ENCODE measurements around the gene MYO7A. TPM values are rescaled to one million over a fixed set of nuclear protein-coding genes. Genes with fewer than 3 reads are reported as not detected.
A peak's percentile ranks its signal among the peaks of the same experiment; 100 is the strongest.

MYO7A gene
- 4.6 and 4.8 TPM in 2 replicates for total RNA-seq

DNA sequence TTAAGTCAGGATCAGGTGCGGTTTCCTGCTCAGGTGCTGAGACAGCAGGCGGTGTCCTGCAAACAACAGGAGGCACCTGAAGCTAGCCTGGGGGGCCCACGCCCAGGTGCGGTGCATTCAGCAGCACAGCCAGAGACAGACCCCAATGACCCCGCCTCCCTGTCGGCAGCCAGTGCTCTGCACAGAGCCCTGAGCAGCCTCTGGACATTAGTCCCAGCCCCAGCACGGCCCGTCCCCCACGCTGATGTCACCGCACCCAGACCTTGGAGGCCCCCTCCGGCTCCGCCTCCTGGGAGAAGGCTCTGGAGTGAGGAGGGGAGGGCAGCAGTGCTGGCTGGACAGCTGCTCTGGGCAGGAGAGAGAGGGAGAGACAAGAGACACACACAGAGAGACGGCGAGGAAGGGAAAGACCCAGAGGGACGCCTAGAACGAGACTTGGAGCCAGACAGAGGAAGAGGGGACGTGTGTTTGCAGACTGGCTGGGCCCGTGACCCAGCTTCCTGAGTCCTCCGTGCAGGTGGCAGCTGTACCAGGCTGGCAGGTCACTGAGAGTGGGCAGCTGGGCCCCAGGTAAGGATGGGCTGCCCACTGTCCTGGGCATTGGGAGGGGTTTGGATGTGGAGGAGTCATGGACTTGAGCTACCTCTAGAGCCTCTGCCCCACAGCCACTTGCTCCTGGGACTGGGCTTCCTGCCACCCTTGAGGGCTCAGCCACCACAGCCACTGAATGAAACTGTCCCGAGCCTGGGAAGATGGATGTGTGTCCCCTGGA, at the start of gene MYO7A:
Gene MYO7A (plus strand): TSS at position 327 of the 772 bp plus-strand sequence. CDS start 2,389 bp downstream, outside the sequence.
- DNase-seq (ENCODE audit: low read depth in 2 of 2), result peak in 1 of 2 donors; percentile 25

DNA sequence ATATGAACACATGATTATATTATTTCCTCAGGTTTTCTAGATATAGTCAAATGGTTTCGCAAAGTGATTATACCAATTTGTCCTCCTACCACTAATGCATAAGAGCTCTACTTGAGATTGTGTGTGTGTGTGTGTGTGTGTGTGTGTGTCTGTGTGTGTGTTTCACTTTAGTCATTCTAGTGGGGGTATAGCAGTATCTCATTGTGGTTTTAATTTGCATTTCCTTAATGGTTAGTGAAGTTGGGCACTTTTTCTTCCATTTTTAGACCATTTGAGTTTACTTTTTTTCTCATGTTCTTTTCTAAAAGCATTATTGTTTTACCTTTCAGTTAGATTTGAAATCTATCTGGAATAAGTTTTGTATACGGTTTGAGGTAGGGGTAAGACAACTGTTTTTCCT, 48.4 kb upstream of the MYO7A start:
- DNase-seq (ENCODE audit: low read depth in 2 of 2), result no peak

DNA sequence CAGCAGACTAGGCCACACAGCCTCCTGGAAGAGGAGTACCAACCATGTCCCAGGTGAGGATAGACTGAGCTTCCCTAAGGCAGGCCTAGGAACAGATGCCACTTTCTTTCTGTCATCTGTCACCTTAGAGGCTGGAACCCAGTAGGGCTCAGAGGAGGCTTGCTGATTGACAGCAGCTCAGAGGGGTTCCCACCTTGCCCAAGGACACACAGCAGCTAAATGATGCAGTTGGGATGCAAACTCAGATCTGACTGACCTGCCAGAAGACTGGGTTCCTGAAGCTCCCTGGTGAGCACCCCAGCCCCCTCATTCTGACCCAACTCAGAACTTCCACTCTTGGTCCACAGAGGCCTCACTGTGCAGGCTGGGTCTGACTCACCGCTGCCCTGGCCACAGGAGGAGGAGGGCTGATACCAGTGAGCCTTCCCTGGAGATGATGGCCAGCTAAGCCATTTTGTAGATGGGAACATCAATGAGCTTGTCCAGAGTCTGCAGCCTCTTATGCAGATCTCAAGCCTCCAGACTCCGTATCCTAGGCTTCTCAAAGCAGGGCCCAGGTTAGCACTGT, 47.3 kb upstream of the MYO7A start:
- DNase-seq (ENCODE audit: low read depth in 2 of 2), result peak in 1 of 2 donors; percentile 19

DNA sequence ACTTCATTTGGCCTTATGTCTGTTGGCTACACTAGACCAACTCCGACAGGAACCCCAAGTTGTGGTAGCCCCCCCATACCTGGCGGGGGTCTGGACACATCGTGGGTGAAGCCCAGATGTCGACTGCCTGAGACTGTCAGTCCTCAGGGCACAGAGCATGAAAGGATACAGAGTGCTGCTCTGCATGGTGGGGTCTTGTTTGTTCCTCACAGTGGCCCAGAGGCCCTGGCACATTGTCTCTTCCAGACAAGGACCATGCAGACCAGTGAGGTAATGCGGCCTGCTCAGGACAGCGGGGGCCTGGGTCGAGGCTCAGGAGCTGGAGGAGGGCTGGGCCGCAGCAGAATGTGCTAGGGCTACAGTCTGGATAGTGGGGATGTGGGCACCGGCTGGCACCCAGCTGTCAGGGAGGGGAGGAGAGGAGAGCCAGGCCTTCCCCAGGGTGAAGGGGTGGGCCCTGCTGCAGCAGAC, 46.6 kb upstream of the MYO7A start:
- no peak for DNase-seq (ENCODE audit: low read depth in 2 of 2)

DNA sequence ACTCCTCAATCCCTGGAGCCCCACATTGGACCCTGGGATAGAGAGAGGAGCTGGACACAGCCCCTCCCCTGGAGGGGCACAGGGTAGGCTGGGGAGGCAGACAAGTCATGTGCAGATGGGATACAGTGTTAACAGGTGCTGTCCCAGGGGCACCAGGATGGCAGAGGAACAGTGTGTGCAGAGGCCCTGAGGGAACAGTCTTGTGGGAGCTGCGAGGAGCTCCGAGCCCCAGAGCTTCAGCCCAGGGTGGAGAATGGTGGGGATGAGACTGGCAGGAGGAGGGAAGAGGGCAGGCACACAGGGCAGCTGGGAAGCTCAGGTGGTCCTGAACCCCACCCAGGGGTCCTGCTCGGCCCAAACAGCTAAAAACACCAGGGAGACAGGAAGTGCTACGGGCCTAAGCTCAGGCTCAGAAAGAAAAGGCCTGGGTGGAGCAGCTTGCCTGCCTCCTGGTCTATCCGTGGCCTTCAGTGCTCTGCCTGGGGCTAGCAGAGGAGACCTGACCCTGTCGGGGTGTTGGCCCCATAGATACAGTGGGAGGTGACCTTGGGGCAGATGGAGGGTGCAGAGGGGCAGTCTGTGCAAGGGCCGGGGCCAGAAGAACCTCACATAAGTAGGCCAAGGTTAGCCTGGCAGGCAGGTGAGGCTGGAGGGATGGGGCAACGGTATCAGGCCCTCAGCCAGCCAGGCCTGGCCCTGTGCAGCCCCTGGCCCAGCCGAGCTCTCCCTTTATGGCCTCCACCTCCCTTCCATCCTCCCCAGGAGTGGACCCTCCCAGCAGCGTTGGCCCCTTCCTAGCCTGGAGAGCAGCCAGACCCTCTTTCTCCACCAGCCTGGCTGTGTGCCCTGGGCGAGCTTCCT, 45.8 kb upstream of the MYO7A start:
- DNase-seq (ENCODE audit: low read depth in 2 of 2), result no peak

DNA sequence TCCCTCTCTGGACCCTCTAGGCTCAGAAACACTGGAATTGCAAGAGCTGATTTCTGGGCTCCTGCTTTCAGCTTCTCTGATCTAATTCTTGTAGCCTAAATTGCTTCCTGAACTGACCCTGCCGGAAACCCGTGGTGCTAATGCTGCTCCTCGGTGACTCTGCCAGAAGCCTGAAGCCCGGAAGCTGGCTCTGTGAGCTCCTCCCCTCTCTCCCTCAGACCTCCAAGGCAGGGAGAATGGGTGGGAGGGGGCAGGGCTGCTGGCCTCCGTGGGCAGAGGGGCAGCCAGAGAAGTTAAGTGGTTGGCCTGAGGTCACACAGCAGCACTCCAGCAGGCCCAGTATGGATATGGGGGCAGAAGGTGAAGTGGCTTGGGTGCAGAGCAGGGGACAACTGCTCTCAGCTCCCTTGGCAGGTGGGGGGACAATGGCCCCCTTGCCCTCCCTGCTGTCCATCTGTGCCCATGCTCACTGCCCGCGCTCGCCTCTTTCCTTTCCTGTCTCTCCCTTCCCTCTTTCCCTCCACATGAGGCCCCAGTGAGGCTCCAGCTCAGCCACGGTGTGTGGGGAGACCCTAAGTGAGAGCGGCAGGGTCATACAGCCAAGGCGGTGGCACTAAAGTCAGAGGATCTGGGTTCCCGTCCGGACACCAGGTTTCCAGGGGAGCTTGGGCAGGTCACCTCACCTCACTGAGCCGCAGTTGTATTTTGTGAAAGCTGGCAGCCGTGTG, 45.0 kb upstream of the MYO7A start:
- DNase-seq (ENCODE audit: low read depth in 2 of 2), result peak; percentile 19 to 74

DNA sequence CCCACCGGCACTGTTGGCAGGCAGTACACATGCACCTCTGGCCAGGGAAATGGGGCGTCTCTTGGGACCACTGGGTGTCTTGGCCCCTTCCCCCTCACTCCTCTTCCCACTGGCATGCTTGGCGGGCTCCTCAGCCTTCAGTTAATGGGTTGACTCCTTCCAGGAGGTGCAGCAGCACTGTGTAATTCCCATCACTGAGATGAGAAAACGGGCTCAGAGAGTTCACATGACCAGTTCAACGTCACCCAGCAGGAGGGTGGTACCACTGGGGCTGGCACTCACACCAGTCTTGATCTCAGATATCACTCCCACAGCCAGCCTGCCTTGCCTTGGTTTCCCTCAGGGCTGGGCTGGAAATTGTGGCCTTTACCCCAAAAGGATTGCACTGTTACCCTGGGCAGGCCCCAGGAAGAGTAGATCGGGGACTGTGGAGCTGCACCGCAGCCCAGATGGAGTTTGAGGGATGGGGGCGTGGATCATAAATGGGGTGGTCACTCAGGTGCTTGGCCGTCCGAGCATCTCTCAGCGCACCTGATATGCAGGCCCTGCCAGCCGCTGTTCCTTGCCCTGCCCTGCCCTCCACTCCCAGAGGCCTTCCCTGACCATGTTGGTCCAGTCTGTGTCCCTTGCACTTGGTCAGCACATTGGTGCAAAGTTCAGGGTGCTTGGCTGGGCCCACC, 44.3 kb upstream of the MYO7A start:
- DNase-seq (ENCODE audit: low read depth in 2 of 2), result no peak

DNA sequence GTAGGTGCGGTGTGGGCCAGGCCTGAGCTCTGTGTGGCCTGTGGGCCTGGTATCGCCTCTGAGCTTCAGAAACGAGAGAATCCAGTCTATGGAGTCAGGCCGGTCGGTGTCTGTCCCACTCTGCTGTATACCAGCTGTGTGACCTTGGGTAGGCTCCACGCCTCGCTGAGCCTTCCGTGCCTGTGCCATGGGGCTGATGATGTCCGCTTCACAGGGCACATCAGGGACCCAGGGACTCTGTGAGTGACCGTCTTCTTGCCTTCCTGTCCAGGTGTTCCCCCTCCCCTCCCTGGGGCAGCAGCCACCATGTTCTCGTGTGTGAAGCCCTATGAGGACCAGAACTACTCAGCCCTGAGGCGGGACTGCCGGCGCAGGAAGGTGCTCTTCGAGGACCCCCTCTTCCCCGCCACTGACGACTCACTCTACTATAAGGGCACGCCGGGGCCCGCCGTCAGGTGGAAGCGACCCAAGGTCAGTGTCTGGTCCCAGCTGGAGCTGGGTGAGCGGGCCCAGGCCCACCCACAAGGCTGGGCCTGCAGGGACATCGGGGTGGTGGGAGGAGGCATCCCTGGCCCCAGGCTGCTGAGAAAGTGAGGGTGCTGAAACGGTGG, 43.4 kb upstream of the MYO7A start:
- no peak for DNase-seq (ENCODE audit: low read depth in 2 of 2)

DNA sequence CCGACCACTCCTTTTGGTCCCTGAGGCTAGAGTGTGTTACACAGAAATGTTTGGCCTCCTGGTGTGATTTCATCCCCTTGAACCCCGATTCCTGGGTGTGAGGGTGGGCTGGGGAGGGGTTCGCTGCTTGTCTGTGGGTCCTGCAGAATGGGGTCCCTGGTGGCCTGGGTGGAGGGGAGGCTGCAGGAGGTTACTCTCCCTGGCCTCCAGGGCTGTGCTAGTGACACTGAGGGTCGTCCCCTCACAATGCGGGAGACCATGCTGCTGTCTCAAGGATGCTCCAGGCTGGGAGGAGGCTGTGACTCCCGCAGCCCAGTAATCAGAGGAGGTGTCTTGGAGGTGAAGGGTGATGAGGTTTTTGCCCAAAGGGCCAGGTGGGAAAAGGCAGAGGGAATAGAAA, 42.4 kb upstream of the MYO7A start:
- no peak for DNase-seq (ENCODE audit: low read depth in 2 of 2)

DNA sequence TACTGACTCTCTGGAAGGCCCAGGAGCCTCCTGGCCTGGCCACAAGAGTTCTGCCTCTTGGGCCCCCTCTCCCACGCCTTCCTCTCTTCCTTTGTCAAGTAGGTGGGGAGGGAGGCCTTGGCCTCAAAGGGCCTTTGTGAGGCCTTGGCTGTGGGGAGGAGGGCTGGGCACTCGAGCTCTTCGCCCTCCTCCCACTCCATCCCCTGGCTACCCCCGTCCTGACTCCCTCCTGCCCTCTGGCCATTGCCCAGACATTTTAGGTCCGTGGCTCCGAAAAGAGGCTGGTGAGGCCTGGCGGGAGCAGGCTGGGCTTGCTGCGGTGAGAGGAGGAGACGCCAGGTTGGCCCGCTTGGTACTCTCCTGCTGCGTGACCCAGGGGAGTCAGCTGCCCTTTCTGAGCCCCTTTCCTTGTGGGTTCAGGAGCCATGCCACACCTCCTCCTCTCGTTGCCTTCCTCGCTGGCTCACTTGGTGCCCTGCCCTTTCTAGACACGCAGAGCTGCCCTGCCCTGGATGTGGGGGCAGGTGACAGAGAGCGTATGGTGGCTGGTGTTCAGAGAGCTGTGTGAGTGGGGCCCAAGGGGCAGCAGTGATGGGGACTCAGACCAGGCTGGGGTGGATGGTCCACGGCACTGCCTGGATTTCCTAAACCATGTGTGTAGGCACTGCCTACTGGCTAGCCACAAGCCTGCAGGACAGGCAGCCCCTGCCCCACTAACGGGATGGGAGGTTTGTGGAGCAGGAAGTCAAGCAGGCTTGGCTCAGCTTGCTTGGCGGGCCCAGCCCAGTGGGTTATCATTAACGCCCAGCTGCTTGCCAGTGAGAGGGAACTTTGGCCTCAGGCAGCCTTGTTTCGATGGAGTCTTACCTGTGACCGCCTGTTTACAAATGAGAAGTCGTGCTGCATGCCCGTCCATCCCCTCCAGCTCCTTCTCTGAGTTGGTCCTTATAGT, 41.2 kb upstream of the MYO7A start:
- no peak for DNase-seq (ENCODE audit: low read depth in 2 of 2)

DNA sequence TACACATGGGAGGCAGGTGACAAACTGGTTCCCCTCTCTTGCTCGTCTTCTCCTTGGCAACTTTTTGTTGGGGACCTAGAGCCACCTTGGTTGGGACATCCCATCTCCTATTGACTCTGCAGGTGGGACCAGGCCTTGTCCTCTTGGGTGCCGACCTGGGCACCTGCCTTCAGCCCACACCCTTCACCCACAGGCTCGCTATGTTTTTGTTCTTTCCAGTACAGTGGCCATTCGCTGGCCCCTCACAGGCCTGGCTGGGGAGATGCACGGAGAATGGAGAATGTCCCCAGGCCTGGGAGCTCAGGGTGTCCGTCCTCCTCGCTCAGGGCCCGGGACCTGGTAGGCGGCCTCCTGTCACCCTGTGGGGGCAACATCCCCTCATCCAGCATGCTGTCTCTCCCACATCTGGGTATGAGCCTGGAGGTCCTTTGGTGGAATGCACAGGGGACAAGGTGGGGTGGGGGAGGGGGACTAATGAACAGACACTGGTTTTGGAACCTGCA, 40.3 kb upstream of the MYO7A start:
- no peak for DNase-seq (ENCODE audit: low read depth in 2 of 2)

DNA sequence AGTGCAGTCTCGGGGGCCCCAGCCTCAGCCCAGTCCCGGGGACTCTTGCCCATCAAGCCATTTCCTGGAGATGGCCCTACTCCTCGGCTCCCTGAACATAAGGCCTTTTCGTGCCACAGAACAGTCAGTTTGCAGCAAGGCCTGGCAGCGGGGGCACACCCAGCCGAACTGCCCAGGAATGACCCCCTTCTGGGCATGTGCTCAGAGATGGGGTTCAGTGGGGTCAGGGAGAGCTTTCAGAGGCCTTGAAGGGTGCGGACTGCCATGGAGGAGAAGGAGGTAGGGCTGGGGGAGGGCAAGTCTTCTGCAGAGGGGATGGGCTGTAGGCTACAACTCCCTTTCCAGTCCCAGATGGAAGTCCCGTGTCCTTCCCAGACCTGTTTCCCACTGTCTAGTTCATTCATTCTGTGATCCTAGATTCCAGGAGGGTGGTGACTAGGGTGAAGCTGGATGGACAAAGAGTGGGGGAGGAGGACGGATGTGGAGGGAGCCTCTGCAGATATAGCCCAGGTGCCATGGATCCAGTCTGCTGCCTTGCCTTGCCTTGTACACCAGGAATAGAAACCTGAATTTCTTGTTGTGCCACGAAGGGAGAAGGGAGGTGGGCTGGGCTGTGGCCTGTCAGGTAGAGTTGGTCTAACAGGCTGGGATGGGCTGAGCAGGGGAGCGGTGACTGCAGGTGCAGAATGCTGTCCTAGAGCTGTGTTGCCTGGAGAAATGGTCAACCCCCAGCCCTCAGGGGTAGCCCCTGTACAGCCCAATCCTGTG, 39.6 kb upstream of the MYO7A start:
- DNase-seq (ENCODE audit: low read depth in 2 of 2), result no peak

DNA sequence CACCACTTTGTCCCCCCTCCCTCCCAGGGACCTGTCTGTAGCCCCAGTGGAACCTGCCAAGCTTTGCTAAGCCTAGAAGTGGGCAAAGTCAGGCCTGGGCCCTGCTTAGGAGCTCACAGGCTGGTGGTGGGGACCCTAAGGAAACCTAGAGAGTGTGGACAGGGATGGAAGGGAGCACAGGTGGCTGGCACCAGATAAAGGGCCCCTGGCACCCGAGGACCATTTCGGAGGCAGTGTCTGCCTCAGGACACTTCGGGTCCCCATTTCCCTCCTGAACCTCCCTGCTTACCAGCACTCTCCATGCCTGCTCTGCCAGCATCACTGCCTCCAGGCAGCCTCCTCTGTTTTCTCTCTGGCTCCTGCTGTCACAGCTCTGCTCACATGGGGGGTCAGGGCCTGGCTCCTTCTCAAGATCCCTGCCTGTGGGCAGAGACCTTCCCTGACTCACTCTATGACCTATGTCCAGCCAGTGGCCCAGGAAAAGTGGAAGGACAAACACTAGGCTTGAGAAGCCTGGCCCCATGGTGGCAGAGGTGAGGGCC, 39.0 kb upstream of the MYO7A start:
- DNase-seq (ENCODE audit: low read depth in 2 of 2), result no peak

DNA sequence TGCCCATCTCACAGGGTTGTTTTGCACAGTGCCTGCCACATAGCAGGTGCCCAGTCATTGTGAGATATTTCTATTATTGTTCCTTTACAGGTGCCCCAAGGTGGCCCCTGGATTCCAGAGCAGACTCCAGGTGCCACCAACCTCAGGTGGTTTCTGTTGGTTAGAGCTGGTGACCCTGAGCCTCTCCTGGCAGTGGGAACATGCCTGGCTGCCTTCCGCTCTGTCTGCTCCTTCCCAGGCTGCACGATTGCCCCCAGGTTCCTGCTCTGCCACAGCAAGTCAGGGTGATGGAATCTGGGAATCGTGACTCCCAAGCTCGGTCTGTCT, 38.0 kb upstream of the MYO7A start:
- no peak for DNase-seq (ENCODE audit: low read depth in 2 of 2)

DNA sequence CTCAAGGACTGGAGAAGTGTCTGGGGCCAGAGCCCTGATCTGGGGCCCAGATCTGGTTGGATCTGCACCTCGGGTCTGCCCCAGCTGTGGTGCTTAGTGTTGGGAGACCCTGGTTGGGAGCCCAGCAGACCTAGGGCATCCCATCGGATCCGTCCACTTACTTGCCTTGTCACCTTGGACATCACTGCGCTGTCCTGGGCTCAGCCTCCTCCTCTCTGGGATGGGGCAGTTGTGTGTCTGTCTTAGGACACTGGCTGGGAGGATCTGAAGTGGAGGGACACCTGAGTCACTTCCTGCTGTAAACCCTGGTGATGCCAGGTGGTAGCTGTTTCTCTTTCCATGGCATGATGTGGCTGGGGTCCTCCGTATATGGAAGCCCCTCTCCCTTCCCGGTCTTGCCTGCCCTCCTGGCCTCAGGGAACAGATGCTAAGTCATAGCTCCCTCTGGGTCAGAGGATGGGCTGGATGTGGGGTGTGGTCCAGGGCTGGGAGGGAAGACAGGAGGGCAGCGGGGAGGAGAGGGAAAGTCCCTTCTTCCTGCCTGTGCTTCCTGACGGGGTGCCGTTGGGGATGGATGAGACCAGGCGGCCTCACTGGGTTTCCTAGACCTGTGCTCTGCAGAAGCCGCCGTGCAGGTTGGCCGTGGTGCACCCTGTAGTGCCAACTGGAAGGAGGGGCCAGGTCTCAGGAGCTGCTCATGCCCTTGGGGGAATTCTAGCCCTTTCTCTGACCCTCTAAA, 37.5 kb upstream of the MYO7A start:
- DNase-seq (ENCODE audit: low read depth in 2 of 2), result no peak

DNA sequence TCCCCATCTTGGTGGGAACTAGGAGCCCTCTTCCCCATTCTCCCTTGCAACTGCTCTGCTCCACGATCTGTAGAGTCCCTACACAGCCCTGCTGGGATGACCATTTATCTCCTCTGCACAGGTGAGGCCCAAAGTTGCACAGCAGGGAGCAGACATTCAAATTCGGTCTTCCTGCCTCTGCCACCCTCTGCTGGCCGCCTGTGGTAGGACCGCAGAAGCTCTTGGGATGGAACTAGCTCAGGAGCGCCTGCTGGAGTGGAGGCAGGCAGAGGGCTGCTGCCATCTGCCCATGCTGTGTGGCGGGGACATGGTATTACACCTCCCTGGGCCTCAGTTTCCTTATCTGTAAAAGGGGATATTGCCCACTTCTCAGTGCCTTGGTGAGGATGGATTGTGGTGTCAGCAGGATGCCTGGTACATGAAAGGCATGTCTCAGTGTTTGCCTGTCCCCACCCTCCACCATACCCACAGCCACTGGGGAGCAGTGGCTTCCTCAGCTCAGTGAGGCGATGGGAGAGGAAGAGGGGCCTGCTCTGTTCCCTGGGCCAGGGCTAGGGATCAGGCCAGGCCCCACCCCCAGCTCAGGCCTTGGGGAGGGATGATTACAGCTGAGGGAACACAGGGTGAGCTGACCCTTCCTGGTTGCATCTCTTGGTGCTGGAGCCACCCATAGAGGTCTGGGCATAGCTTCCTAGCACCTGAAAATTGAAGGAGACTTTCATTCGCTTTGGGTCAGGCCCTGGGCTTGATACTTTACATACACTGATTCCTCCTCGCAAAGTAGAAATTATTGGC, 36.7 kb upstream of the MYO7A start:
- peak; percentile 79 to 88 for DNase-seq (ENCODE audit: low read depth in 2 of 2)

DNA sequence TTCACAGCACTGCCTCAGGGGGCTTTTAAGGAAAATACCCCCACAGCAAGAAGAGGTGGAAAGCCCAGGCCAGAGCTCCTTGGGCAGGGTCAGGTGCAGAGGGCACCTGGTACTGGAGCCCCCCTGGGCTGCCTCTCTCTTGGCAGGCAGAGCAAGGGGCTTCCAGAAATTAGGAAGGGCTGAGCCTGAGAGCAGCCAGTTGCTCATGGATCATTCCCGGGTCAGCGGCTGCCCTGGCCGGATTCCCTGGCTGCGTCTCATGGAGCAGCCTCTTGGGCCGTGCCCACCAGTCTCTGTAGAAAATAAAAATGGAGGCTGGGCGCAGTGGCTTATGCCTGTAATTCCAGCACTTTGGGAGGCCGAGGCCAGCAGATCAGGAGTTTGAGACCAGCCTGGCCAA, 35.7 kb upstream of the MYO7A start:
- DNase-seq (ENCODE audit: low read depth in 2 of 2), result no peak
